Measurements from ENCODE around the gene OMP.

DNA sequence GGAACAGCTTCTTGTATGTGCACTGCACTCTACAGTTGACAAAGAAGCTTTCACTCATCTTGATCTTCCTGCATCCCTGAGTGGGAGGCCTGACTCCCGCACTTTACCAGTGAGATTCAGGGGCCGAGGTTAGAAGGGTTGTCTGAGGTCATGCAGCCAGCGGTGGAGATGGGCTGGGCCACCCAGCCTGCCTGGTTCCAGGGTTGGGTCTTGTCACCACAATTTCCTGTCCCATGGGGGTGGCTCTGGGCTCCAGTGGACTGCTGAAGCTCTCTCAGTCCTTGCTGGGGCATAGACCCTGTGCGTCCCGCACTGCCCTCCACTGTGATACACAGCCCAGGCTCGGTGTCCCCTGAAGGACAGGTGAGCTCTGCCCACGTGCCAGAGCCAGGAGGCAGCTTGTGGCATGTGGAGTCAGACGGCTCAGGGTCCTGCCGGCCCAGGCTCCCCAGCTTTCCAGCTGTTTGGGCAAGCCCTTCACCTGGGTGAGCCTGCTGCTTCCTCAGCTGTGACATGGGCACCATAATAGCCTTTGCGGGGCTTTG lies 18.5 kb downstream of the OMP start:
- no peak for TF ChIP-seq CTCF (IDR thresholded peaks at IDR 0.05)
- TF ChIP-seq EZH2 (IDR thresholded peaks at IDR 0.05; ENCODE audit: borderline replicate concordance, insufficient read depth, low read depth, low read length, poor library complexity, severe bottlenecking), result no peak
